Hepatocyte (in vitro differentiated cells): ENCODE results near the gene LRRC4C. TPM values are rescaled to one million over a fixed set of nuclear protein-coding genes. Genes with fewer than 3 reads are reported as not detected.

Source experiments
- DNase-seq: peaks from one replicate; pipeline ENCODE4 v3.0.0-alpha.2; 2016; ENCODE audit warnings: low spot score
- H2AFZ ChIP-seq: fragments of 200-600 bp; sonication (generic); 2 replicates; pipeline ENCODE4 v1.6.0; 2016; ENCODE audit warnings: antibody characterized with exemption, mild to moderate bottlenecking
- H3K27ac ChIP-seq: fragments of 200-600 bp; sonication (generic); 2 replicates; pipeline ENCODE4 v1.5.1; 2016; ENCODE audit warnings: mild to moderate bottlenecking
- H3K27me3 ChIP-seq: fragments of 200-600 bp; sonication (generic); 2 replicates; pipeline ENCODE4 v1.6.1; 2016
- H3K36me3 ChIP-seq: fragments of 200-600 bp; sonication (generic); replicated peaks from 2 replicates; pipeline ENCODE4 v1.5.1; 2016; ENCODE audit warnings: low read depth; ENCODE audit not compliant: insufficient read depth
- H3K4me1 ChIP-seq: fragments of 200-600 bp; sonication (generic); 2 replicates; pipeline ENCODE4 v1.5.1; 2016; ENCODE audit warnings: mild to moderate bottlenecking, moderate library complexity; ENCODE audit not compliant: insufficient read depth
- H3K4me2 ChIP-seq: fragments of 200-600 bp; sonication (generic); 2 replicates; pipeline ENCODE4 v1.6.0; 2016
- H3K4me3 ChIP-seq: fragments of 200-600 bp; sonication (generic); 2 replicates; pipeline ENCODE4 v1.5.1; 2016; ENCODE audit warnings: mild to moderate bottlenecking
- H3K79me2 ChIP-seq: fragments of 200-600 bp; sonication (generic); 2 replicates; pipeline ENCODE4 v1.6.0; 2017; ENCODE audit warnings: mild to moderate bottlenecking
- H3K9me2 ChIP-seq: fragments of 200-600 bp; sonication (generic); replicated peaks from 2 replicates; pipeline ENCODE4 v1.6.0; 2017; ENCODE audit warnings: mild to moderate bottlenecking; ENCODE audit not compliant: insufficient read depth
- H3K9me3 ChIP-seq: fragments of 200-600 bp; sonication (generic); 2 replicates; pipeline ENCODE4 v1.5.1; 2016; ENCODE audit warnings: low read depth, mild to moderate bottlenecking
- H4K20me1 ChIP-seq: fragments of 200-600 bp; sonication (generic); 2 replicates; pipeline ENCODE4 v1.6.0; 2016; ENCODE audit warnings: mild to moderate bottlenecking; ENCODE audit not compliant: insufficient read depth, poor library complexity, severe bottlenecking
- EZH2 ChIP-seq: fragments of 200-600 bp; sonication (generic); IDR thresholded peaks from 2 replicates; pipeline ENCODE4 v1.6.1; 2016; ENCODE audit warnings: antibody characterized with exemption, mild to moderate bottlenecking, borderline replicate concordance
- EZH2phosphoT487 ChIP-seq: fragments of 200-600 bp; sonication (generic); IDR thresholded peaks from one replicate; pipeline ENCODE4 v1.6.1; 2018; ENCODE audit warnings: antibody characterized with exemption, mild to moderate bottlenecking, low read depth, moderate library complexity; ENCODE audit not compliant: unreplicated experiment, severe bottlenecking
- WGBS: methylation state at CpG from one replicate; pipeline ENCODE4 v1.1.6; 2016; ENCODE audit warnings: low lambda C conversion rate; ENCODE audit errors: missing lambda C conversion rate; 5-methylcytosine and 5-hydroxymethylcytosine counted together
- polyA plus RNA-seq: library from polyadenylated mRNA; unstranded; fragments of >200 nt; fragmentation: Nextera tagmentation; extraction: Ambion mirVana; gene quantifications from 2 replicates; pipeline ENCODE4 v1.2.1, GENCODE V29; 2016
- total RNA-seq: library from RNA; depleted of rRNA; stranded (reverse); fragments of >200 nt; gene quantifications from 2 replicates; pipeline ENCODE4 v1.2.3, GENCODE V29; 2014
- TF ChIP-seq, protein P1 (sequence below): fragments of 200-600 bp; sonication (generic); IDR thresholded peaks from 2 replicates; pipeline ENCODE4 v1.5.1; 2016; ENCODE audit warnings: antibody characterized with exemption, mild to moderate bottlenecking; ENCODE audit not compliant: poor library complexity

LRRC4C gene
- total and polyA plus RNA-seq, 2 experiments from 2014 or later, result 1.1 to 3.1 TPM

DNA sequence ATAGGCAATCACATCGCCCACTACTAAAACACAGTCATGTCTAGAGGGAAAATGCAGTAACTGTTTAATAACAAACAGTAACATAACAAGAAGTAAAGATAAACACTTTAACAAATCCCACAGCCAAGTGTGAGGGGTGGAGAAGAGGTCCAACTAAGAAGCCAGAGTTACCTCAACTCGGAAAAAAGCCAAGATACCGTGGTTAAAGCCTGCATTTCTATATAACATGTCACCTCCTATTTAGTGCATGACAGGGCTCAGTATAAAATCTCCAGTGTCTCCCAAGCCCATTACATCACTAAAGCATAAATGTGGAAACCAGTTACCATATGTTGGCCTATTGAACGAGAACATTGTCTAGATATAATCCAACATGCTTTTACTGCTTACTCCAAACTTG is 281.7 kb downstream of the LRRC4C start:
- 82% methylated on average over 4 of the region's 4 CpGs for WGBS

DNA sequence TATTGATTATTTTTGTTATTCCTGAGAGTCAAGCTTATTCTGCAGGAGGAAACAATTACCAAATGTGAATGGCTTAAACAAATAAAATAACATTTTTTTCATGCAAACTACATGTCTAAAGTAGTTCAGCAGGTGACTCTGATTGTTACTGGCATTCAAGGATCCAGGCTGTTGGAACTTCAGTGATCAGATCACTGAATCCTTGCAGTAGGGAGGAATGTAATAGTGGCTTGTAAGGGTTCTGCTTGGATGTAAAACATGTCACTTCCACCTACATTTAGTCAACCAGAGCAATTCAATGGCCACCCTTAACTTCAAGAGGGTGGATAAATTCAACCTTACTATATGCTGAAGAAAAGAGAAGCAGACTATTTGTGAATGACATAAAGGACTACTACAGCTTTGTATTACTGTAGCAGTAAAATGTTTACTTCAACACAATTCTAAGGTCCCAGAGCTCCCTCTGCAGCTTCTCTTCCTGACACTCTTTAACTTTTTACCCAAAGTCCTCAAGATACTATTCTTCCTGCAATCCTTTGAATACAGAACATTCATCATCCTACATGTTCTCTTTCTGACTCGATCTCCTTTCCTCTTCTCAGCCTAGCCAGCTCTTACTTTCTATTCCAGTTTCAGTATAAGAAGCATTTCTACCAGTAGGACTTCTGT is 284.0 kb downstream of the LRRC4C start:
- 63% methylated on average over 1 of the region's 1 CpG for WGBS
- Histone ChIP-seq H3K4me3 (no peak overlapping the region), H3K79me2 (no peaks in the 10 kb centered on the region), H3K4me1 (no peaks in the 10 kb centered on the region), H3K27me3 (no peaks in the 10 kb centered on the region), H3K4me2 (no peak overlapping the region), H3K36me3 (no peaks in the 10 kb centered on the region), H4K20me1 (no peaks in the 10 kb centered on the region), H3K27ac (no peak overlapping the region), H2AFZ (no peak overlapping the region), H3K9me2 (no peaks in the 10 kb centered on the region), H3K9me3 (no peaks in the 10 kb centered on the region)
- TF ChIP-seq EZH2 (no peak), EZH2phosphoT487 (no peak)
- TF ChIP-seq, protein P1, sequence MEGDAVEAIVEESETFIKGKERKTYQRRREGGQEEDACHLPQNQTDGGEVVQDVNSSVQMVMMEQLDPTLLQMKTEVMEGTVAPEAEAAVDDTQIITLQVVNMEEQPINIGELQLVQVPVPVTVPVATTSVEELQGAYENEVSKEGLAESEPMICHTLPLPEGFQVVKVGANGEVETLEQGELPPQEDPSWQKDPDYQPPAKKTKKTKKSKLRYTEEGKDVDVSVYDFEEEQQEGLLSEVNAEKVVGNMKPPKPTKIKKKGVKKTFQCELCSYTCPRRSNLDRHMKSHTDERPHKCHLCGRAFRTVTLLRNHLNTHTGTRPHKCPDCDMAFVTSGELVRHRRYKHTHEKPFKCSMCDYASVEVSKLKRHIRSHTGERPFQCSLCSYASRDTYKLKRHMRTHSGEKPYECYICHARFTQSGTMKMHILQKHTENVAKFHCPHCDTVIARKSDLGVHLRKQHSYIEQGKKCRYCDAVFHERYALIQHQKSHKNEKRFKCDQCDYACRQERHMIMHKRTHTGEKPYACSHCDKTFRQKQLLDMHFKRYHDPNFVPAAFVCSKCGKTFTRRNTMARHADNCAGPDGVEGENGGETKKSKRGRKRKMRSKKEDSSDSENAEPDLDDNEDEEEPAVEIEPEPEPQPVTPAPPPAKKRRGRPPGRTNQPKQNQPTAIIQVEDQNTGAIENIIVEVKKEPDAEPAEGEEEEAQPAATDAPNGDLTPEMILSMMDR, result no peak
- no peak for DNase-seq

More for the DNA sequence above, 281.7 kb downstream of the LRRC4C start:
- Histone ChIP-seq H3K9me3 (no peaks in the 10 kb centered on the region), H3K27me3 (no peaks in the 10 kb centered on the region), H3K27ac (no peak overlapping the region), H3K4me2 (no peak overlapping the region), H3K4me1 (no peaks in the 10 kb centered on the region), H3K4me3 (no peak overlapping the region), H4K20me1 (no peaks in the 10 kb centered on the region), H2AFZ (no peak overlapping the region), H3K9me2 (no peaks in the 10 kb centered on the region), H3K36me3 (no peaks in the 10 kb centered on the region), H3K79me2 (no peaks in the 10 kb centered on the region)
- TF ChIP-seq EZH2phosphoT487, result no peak
- TF ChIP-seq EZH2, result no peak
- TF ChIP-seq, protein P1, result no peak
- no peak for DNase-seq

DNA sequence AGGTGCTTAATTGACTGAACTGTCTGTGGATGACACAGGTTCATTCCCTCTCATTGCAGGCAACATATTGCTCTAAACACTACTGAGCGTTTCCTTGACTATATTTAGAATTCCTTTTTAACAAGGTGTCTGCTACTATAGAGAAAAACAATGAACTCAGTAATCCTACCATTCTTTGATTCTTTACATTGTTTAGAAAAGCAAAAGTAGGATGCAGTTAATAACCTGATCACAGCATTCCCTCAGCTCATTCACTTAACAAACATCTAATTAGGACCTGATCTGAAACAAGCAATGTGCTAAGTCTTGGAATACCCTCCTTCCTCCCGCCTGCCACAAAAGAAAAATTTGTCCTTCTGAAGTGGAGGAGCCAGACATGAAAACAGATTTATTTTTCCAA is 313.1 kb downstream of the LRRC4C start:
- TF ChIP-seq EZH2 (no peak), EZH2phosphoT487 (no peak)
- TF ChIP-seq, protein P1, result no peak
- Histone ChIP-seq H3K27me3 (no peaks in the 10 kb centered on the region), H3K27ac (no peak overlapping the region), H3K79me2 (no peaks in the 10 kb centered on the region), H3K4me1 (no peaks in the 10 kb centered on the region), H3K36me3 (no peaks in the 10 kb centered on the region), H3K9me2 (no peaks in the 10 kb centered on the region), H2AFZ (no peak overlapping the region), H4K20me1 (no peaks in the 10 kb centered on the region), H3K4me2 (no peak overlapping the region), H3K9me3 (no peaks in the 10 kb centered on the region), H3K4me3 (no peak overlapping the region)
- no peak for DNase-seq
- 54% methylated on average over 2 of the region's 2 CpGs for WGBS

DNA sequence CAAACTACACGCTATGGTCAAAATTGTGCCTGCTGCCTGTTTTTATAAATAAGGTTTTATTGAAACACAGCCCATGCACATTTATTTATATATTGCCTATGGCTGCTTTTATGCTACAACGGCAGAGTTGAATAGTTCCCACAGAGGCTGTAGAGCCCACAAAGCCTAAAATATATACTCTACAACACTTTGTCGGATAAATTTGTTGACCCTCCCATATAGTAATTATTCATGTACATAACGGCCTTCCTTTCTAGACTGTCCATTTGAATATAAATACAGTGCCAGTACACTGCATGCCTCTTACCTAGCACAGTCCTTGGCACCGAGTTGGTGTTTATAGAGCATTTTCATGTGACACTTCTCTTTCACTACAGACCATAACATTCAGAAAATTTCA is 314.0 kb downstream of the LRRC4C start:
- Histone ChIP-seq H2AFZ (no peak overlapping the region), H3K36me3 (no peaks in the 10 kb centered on the region), H3K4me3 (no peak overlapping the region), H3K27me3 (no peaks in the 10 kb centered on the region), H3K4me2 (no peak overlapping the region), H3K9me3 (no peaks in the 10 kb centered on the region), H3K9me2 (no peaks in the 10 kb centered on the region), H3K27ac (no peak overlapping the region), H3K79me2 (no peaks in the 10 kb centered on the region), H4K20me1 (no peaks in the 10 kb centered on the region), H3K4me1 (no peaks in the 10 kb centered on the region)
- 92% methylated on average over 5 of the region's 5 CpGs for WGBS
- TF ChIP-seq, protein P1, result no peak
- no peak for TF ChIP-seq EZH2phosphoT487
- TF ChIP-seq EZH2, result no peak
- DNase-seq, result no peak
